OCI-M1 (cell line): ENCODE data around the gene GAPDH.
"Not testable (repeated sequence)": the region's sequence is repeated elsewhere in the genome, so short reads cannot be mapped to it uniquely, and the experiment has no call there.

Experiments
- DNase-seq: peaks from one replicate; lab custom pipeline; 2025; lab: John Stamatoyannopoulos, UW

GAPDH gene

GRCh38 chr12:6546016-6546415, 11.7 kb downstream of the GAPDH start:
- no peak for DNase-seq

- no peak for DNase-seq
Observed at GRCh38 chr12:6547566-6547965, 13.2 kb downstream of the GAPDH start.

- DNase-seq: no peak
Observed at GRCh38 chr12:6547987-6548386, 13.7 kb downstream of the GAPDH start.

GRCh38 chr12:6548556-6548955, 14.2 kb downstream of the GAPDH start:
- DNase-seq: no peak

GRCh38 chr12:6548966-6549683, 14.8 kb downstream of the GAPDH start:
- no peak for DNase-seq

GRCh38 chr12:6549684-6550151, 15.4 kb downstream of the GAPDH start:
- no peak for DNase-seq

- no peak for DNase-seq
Observed at GRCh38 chr12:6550294-6551062, 16.2 kb downstream of the GAPDH start.

GRCh38 chr12:6551063-6551461, 16.7 kb downstream of the GAPDH start:
- no peak for DNase-seq

- DNase-seq: no peak
Observed at GRCh38 chr12:6551496-6552139, 17.3 kb downstream of the GAPDH start.

GRCh38 chr12:6552140-6552551, 17.8 kb downstream of the GAPDH start:
- DNase-seq: no peak

GRCh38 chr12:6553051-6553868, 18.9 kb downstream of the GAPDH start:
- no peak for DNase-seq

- DNase-seq: peak; percentile 93
Observed at GRCh38 chr12:6554168-6555017, 20.1 kb downstream of the GAPDH start.

GRCh38 chr12:6555018-6555691, 20.8 kb downstream of the GAPDH start:
- DNase-seq: peak; percentile 14

GRCh38 chr12:6556496-6556817, 22.1 kb downstream of the GAPDH start:
- not testable (repeated sequence) for DNase-seq

- no peak for DNase-seq
Observed at GRCh38 chr12:6556857-6557256, 22.5 kb downstream of the GAPDH start.

GRCh38 chr12:6558014-6558760, 23.9 kb downstream of the GAPDH start:
- peak; percentile 64 for DNase-seq

- no peak for DNase-seq
Observed at GRCh38 chr12:6559500-6559899, 25.2 kb downstream of the GAPDH start.

- DNase-seq: no peak
Observed at GRCh38 chr12:6560501-6561205, 26.3 kb downstream of the GAPDH start.

GRCh38 chr12:6562881-6563280, 28.6 kb downstream of the GAPDH start:
- no peak for DNase-seq
